Hepatocyte (in vitro differentiated cells): ENCODE results near the gene FGF12.

ENCODE experiments used
- EZH2 ChIP-seq: fragments of 200-600 bp; sonication (generic); IDR thresholded peaks from 2 replicates; pipeline ENCODE4 v1.6.1; 2016; ENCODE audit warnings: antibody characterized with exemption, mild to moderate bottlenecking, borderline replicate concordance
- EZH2phosphoT487 ChIP-seq: fragments of 200-600 bp; sonication (generic); IDR thresholded peaks from one replicate; pipeline ENCODE4 v1.6.1; 2018; ENCODE audit warnings: antibody characterized with exemption, mild to moderate bottlenecking, low read depth, moderate library complexity; ENCODE audit not compliant: unreplicated experiment, severe bottlenecking
- TF ChIP-seq, protein P1 (sequence below): fragments of 200-600 bp; sonication (generic); IDR thresholded peaks from 2 replicates; pipeline ENCODE4 v1.5.1; 2016; ENCODE audit warnings: antibody characterized with exemption, mild to moderate bottlenecking; ENCODE audit not compliant: poor library complexity

GRCh38 chr3:192487033-192487432 is 240.3 kb downstream of the FGF12 start:
- TF ChIP-seq, protein P1, sequence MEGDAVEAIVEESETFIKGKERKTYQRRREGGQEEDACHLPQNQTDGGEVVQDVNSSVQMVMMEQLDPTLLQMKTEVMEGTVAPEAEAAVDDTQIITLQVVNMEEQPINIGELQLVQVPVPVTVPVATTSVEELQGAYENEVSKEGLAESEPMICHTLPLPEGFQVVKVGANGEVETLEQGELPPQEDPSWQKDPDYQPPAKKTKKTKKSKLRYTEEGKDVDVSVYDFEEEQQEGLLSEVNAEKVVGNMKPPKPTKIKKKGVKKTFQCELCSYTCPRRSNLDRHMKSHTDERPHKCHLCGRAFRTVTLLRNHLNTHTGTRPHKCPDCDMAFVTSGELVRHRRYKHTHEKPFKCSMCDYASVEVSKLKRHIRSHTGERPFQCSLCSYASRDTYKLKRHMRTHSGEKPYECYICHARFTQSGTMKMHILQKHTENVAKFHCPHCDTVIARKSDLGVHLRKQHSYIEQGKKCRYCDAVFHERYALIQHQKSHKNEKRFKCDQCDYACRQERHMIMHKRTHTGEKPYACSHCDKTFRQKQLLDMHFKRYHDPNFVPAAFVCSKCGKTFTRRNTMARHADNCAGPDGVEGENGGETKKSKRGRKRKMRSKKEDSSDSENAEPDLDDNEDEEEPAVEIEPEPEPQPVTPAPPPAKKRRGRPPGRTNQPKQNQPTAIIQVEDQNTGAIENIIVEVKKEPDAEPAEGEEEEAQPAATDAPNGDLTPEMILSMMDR: no peak
- TF ChIP-seq EZH2phosphoT487 (no peak), EZH2 (no peak)
